Posterior vena cava (tissue), 2 donors: ENCODE measurements around the gene VGLL2. TPM values are rescaled to one million over a fixed set of nuclear protein-coding genes. Genes with fewer than 3 reads are reported as not detected.
"Not testable (repeated sequence)": the region's sequence is repeated elsewhere in the genome, so short reads cannot be mapped to it uniquely, and the experiment has no call there.

Experiments
- DNase-seq: peaks from one replicate; pipeline ENCODE4 v3.0.0-alpha.2; 2020; ENCODE audit warnings: low spot score
- intact Hi-C, 2 donors: fragments of 100-400 bp; cut with DNase I; formaldehyde crosslinking; loops; one replicate each; pipeline versions ENCODE4 v1.14.1 to v1.14.2; 2022 to 2023
- long read RNA-seq, 2 donors: library from polyadenylated mRNA; unstranded; transcript quantifications; one replicate each; pipeline ENCODE4 v2.0.0, GENCODE V29; 2020 to 2021
- total RNA-seq, 2 donors: library from RNA; stranded (reverse); fragmentation: NEBNext Ultra II Directional; extraction: Animal tissue kit (Norgen Biotek cat#: 25700); gene quantifications; one replicate each; pipeline ENCODE4 v1.2.1, GENCODE V29; 2021
- donor health status: DM: yes; HTN: yes; CAD: no.
- donor health status: DM: yes; HTN: yes; CAD: no.

The VGLL2 gene
- not detected for total RNA-seq
- long read RNA-seq, donor 1 = 0 reads
- long read RNA-seq, donor 2 = 0 reads

GRCh38 chr6:117265410-117266256, at the start of gene VGLL2:
VGLL2 (plus strand) TSS chr6:117265558; CDS start chr6:117265764, 206 bp downstream.
- intact Hi-C loops = no loop called here
- DNase-seq = no peak

GRCh38 chr6:117222861-117223260, 42.5 kb upstream of the VGLL2 start:
- intact Hi-C loops = no loop called here
- DNase-seq = no peak

GRCh38 chr6:117226778-117227177, 38.6 kb upstream of the VGLL2 start:
- DNase-seq = no peak
- intact Hi-C loops = no loop called here

GRCh38 chr6:117227245-117227962, 38.0 kb upstream of the VGLL2 start:
- intact Hi-C loops = no loop called here
- DNase-seq = no peak

GRCh38 chr6:117228202-117228601, 37.2 kb upstream of the VGLL2 start:
- DNase-seq = no peak
- intact Hi-C loops = no loop called here

GRCh38 chr6:117229870-117230269, 35.5 kb upstream of the VGLL2 start:
- intact Hi-C loops = no loop called here

GRCh38 chr6:117231466-117231865, 33.9 kb upstream of the VGLL2 start:
- DNase-seq = no peak
- intact Hi-C loops = no loop called here

More at GRCh38 chr6:117229870-117230269, 35.5 kb upstream of the VGLL2 start:
- DNase-seq = no peak

- intact Hi-C loops = no loop called here
- DNase-seq = no peak
These were observed 33.2 kb upstream of the VGLL2 start for GRCh38 chr6:117232196-117232595.

GRCh38 chr6:117233145-117233544, 32.2 kb upstream of the VGLL2 start:
- intact Hi-C loops = no loop called here
- no peak for DNase-seq

- no peak for DNase-seq
- intact Hi-C loops = no loop called here
These were observed 27.8 kb upstream of the VGLL2 start for GRCh38 chr6:117237561-117237960.

- intact Hi-C loops, DNase-seq: not testable (repeated sequence)
These were observed 20.8 kb upstream of the VGLL2 start for GRCh38 chr6:117244571-117244970.

- DNase-seq, intact Hi-C loops: not testable (repeated sequence)
These were observed 20.4 kb upstream of the VGLL2 start for GRCh38 chr6:117244979-117245378.

- intact Hi-C loops = no loop called here
- DNase-seq = no peak
These were observed 11.6 kb upstream of the VGLL2 start for GRCh38 chr6:117253785-117254184.

- DNase-seq = no peak
- intact Hi-C loops = no loop called here
These were observed 2.6 kb upstream of the VGLL2 start for GRCh38 chr6:117262799-117263198.

- intact Hi-C loops = no loop called here
- no peak for DNase-seq
These were observed 1.9 kb upstream of the VGLL2 start for GRCh38 chr6:117263353-117263927.

GRCh38 chr6:117264369-117264691, 1.0 kb upstream of the VGLL2 start:
- intact Hi-C loops = no loop called here
- DNase-seq = no peak

GRCh38 chr6:117264692-117265409, 507 bp upstream of the VGLL2 start:
- no peak for DNase-seq
- intact Hi-C loops = no loop called here

- DNase-seq = no peak
- intact Hi-C loops = no loop called here
These were observed 1.1 kb downstream of the VGLL2 start for GRCh38 chr6:117266257-117267053.

GRCh38 chr6:117267054-117267347, 1.6 kb downstream of the VGLL2 start:
- DNase-seq = no peak

More at GRCh38 chr6:117267054-117267347, 1.6 kb downstream of the VGLL2 start:
- intact Hi-C loops = no loop called here
